HCT116 (cell line): ENCODE data around the gene BRWD1.

Experiments used
- EZH2 ChIP-seq: fragments of 200-600 bp; sonication (generic); IDR thresholded peaks from 2 replicates; pipeline ENCODE4 v1.6.1; 2017; ENCODE audit warnings: antibody characterized with exemption, mixed run types
- POLR2AphosphoS5 ChIP-seq: IDR thresholded peaks from 2 replicates; pipeline ENCODE4 v1.6.1; 2011; ENCODE audit warnings: mild to moderate bottlenecking, low read depth, low read length, moderate library complexity
- SP1 ChIP-seq: IDR thresholded peaks from 2 replicates; pipeline ENCODE4 v1.6.1; 2012; ENCODE audit warnings: low read depth
- SRF ChIP-seq: IDR thresholded peaks from 2 replicates; pipeline ENCODE4 v1.6.1; 2012; ENCODE audit warnings: low read depth
- TCF7L2 ChIP-seq: IDR thresholded peaks from 2 replicates; pipeline ENCODE4 v1.7.0; 2011; ENCODE audit warnings: borderline replicate concordance, inconsistent platforms; ENCODE audit not compliant: insufficient read depth, insufficient read length; ENCODE audit errors: extremely low read depth
- YY1 ChIP-seq: IDR thresholded peaks from 2 replicates; pipeline ENCODE4 v1.6.1; 2011; ENCODE audit warnings: low read length, low read depth, moderate library complexity, mild to moderate bottlenecking; ENCODE audit not compliant: insufficient replicate concordance; ENCODE audit errors: extremely low read depth
- TF ChIP-seq, protein P1 (sequence below): IDR thresholded peaks from 2 replicates; pipeline ENCODE4 v1.6.1; 2012
- TF ChIP-seq, protein P2 (sequence below), 3 experiments: fragments of 200-600 bp in 1 of 3; sonication (generic) in 1 of 3; IDR thresholded peaks in 2 of 3; conservative IDR thresholded peaks in 1 of 3; 2 replicates each; pipeline ENCODE4 v1.5.1; 2012 to 2017; ENCODE audit warnings: low read depth in 2 of 3, low read length in 2 of 3, antibody characterized with exemption in 1 of 3, borderline replicate concordance in 1 of 3, control low read depth in 1 of 3, mild to moderate bottlenecking in 1 of 3, mixed read lengths in 1 of 3, mixed run types in 1 of 3, moderate library complexity in 1 of 3; ENCODE audit not compliant: insufficient read depth in 1 of 3

DNA sequence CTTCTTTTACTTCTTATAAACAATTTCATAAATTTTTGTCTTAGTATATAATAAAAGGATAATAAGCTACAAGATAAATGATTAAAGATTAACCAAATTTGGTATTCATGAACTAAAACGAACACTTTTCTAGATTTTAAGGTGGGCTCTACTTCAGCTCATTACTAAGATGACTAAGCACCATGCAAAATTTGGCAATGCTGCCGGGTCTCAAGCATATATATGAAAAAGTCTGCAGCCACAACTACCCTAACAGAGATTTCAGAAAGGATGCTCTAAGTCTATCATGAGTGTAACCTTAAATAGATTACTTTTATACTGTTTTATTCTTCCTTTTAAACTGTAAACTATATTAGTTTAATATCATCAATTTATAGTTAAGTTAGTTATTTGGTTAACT lies 47.8 kb downstream of the BRWD1 start:
- TF ChIP-seq, protein P1, sequence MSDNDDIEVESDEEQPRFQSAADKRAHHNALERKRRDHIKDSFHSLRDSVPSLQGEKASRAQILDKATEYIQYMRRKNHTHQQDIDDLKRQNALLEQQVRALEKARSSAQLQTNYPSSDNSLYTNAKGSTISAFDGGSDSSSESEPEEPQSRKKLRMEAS: no peak
- no peak for TF ChIP-seq TCF7L2
- TF ChIP-seq, protein P2, sequence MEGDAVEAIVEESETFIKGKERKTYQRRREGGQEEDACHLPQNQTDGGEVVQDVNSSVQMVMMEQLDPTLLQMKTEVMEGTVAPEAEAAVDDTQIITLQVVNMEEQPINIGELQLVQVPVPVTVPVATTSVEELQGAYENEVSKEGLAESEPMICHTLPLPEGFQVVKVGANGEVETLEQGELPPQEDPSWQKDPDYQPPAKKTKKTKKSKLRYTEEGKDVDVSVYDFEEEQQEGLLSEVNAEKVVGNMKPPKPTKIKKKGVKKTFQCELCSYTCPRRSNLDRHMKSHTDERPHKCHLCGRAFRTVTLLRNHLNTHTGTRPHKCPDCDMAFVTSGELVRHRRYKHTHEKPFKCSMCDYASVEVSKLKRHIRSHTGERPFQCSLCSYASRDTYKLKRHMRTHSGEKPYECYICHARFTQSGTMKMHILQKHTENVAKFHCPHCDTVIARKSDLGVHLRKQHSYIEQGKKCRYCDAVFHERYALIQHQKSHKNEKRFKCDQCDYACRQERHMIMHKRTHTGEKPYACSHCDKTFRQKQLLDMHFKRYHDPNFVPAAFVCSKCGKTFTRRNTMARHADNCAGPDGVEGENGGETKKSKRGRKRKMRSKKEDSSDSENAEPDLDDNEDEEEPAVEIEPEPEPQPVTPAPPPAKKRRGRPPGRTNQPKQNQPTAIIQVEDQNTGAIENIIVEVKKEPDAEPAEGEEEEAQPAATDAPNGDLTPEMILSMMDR (IDR thresholded peaks at IDR 0.05 in 2 of 3, conservative IDR thresholded peaks at IDR 0.05 in 1 of 3; ENCODE audit: borderline replicate concordance in 1 of 3, insufficient read depth in 1 of 3, low read depth in 2 of 3, low read length in 2 of 3): no peak
- no peak for TF ChIP-seq YY1
- TF ChIP-seq SP1: no peak
- TF ChIP-seq POLR2AphosphoS5: no peak
- no peak for TF ChIP-seq EZH2
- TF ChIP-seq SRF: no peak
